K562 (cell line): Measurements from ENCODE around the gene ENO3. TPM values are rescaled to one million over a fixed set of nuclear protein-coding genes. Genes with fewer than 3 reads are reported as not detected.

ENCODE experiments used
- ARNT ChIP-seq, 2 experiments: fragments of 450-650 bp; IDR thresholded peaks; 2 replicates each; pipeline ENCODE4 v1.6.1; 2016; ENCODE audit warnings: mild to moderate bottlenecking in 1 of 2
- CBX1 ChIP-seq: sonication (generic); IDR thresholded peaks from 2 replicates; pipeline ENCODE4 v1.6.1; 2016; ENCODE audit warnings: antibody characterized with exemption, low read depth, mild to moderate bottlenecking
- CCAR2 ChIP-seq: fragments of 200-400 bp; formaldehyde crosslinking; IDR thresholded peaks from 2 replicates; pipeline ENCODE4 v1.6.1; 2017; ENCODE audit warnings: mild to moderate bottlenecking, low read depth, low read length
- CEBPB ChIP-seq: fragments of 450-650 bp; IDR thresholded peaks from 2 replicates; pipeline ENCODE4 v1.6.1; 2016; ENCODE audit warnings: missing genetic modification characterization, missing compliant biosample characterization
- CHCHD3 ChIP-seq: fragments of 250-450 bp; sonication (Bioruptor Pico); IDR thresholded peaks from 2 replicates; pipeline ENCODE4 v2.1.2; 2022; ENCODE audit warnings: mild to moderate bottlenecking
- CREM ChIP-seq: IDR thresholded peaks from 2 replicates; pipeline ENCODE4 v1.6.1; 2014; ENCODE audit warnings: antibody characterized with exemption, low read depth
- CSDE1 ChIP-seq, 2 experiments: fragments of 450-650 bp; IDR thresholded peaks; 2 replicates each; pipeline ENCODE4 v1.6.1; 2016; ENCODE audit warnings: mild to moderate bottlenecking in 1 of 2
- GABPB2 ChIP-seq: fragments of 250-450 bp; sonication (Bioruptor Pico); conservative IDR thresholded peaks from 2 replicates; pipeline ENCODE4 v1.5.1; 2021; ENCODE audit warnings: mild to moderate bottlenecking
- HDAC2 ChIP-seq: fragments of 450-650 bp; IDR thresholded peaks from 2 replicates; pipeline ENCODE4 v1.6.1; 2016; ENCODE audit warnings: mild to moderate bottlenecking
- KDM1A ChIP-seq, 2 experiments: fragments of 450-650 bp; IDR thresholded peaks; 2 replicates each; pipeline ENCODE4 v1.6.1; 2016; ENCODE audit warnings: mild to moderate bottlenecking in 2 of 2
- MTA2 ChIP-seq: fragments of 450-650 bp; IDR thresholded peaks from 2 replicates; pipeline ENCODE4 v1.6.1; 2016; ENCODE audit warnings: low read depth
- OTX1 ChIP-seq: fragments of 450-650 bp; formaldehyde crosslinking; IDR thresholded peaks from 2 replicates; pipeline ENCODE4 v1.4.0; 2022; ENCODE audit warnings: mild to moderate bottlenecking
- PML ChIP-seq: IDR thresholded peaks from 2 replicates; pipeline ENCODE4 v1.6.1; 2012; ENCODE audit warnings: low read length, inconsistent platforms
- SRSF7 ChIP-seq: fragments of 200-400 bp; formaldehyde crosslinking; optimal IDR thresholded peaks from 2 replicates; pipeline ENCODE3; 2017; ENCODE audit warnings: mild to moderate bottlenecking, low read depth, low read length
- VEZF1 ChIP-seq: fragments of 200-800 bp; sonication (Bioruptor generic); IDR thresholded peaks from 2 replicates; pipeline ENCODE4 v1.6.1; 2017; ENCODE audit warnings: missing genetic modification characterization, missing compliant biosample characterization
- ZBTB26 ChIP-seq: fragments of 450-650 bp; formaldehyde crosslinking; IDR thresholded peaks from 2 replicates; pipeline ENCODE4 v1.4.0; 2022; ENCODE audit warnings: missing genetic modification characterization
- ZC3H8 ChIP-seq: fragments of 450-650 bp; IDR thresholded peaks from 2 replicates; pipeline ENCODE4 v1.6.1; 2017
- ZNF318 ChIP-seq, 2 experiments: fragments of 450-650 bp; IDR thresholded peaks; 2 replicates each; pipeline ENCODE4 v1.6.1; 2016; ENCODE audit warnings: mild to moderate bottlenecking in 2 of 2, borderline replicate concordance in 1 of 2, low read depth in 1 of 2, moderate library complexity in 1 of 2
- ZSCAN29 ChIP-seq: fragments of 450-650 bp; IDR thresholded peaks from 2 replicates; pipeline ENCODE4 v1.6.1; 2017
- polyA plus RNA-seq, 8 experiments: library from polyadenylated mRNA; depleted of rRNA in 4 of 8; stranded (reverse) in 5 of 8; unstranded in 3 of 8; fragments of >200 nt; fragmentation: Nextera tagmentation in 2 of 8; fragmentation: Illumina TruSeq in 1 of 8; extraction: Ambion mirVana in 2 of 8; extraction: Trizol in 1 of 8; gene quantifications; 2 replicates each; pipeline versions ENCODE4 v1.2.1 to v1.2.3, GENCODE V29; 2011 to 2014; ENCODE audit warnings: inconsistent platforms in 1 of 8, missing spikeins in 1 of 8
- total RNA-seq, 7 experiments: library from RNA; depleted of rRNA in 6 of 7; stranded (reverse); fragments of >200 nt in 6 of 7; fragmentation: Illumina TruSeq in 2 of 7; extraction: Trizol in 2 of 7; gene quantifications; 2 replicates each; pipeline versions ENCODE4 v1.2.1 to v1.2.3, GENCODE V29; 2011 to 2021; ENCODE audit warnings: low replicate concordance in 1 of 7

The ENO3 gene
- total and polyA plus RNA-seq, 9 of the 15 experiments (the other 6 are each of a cell fraction or from before 2014, with no cell fraction given), result 5.7 to 17.2 (median 9.9) TPM

- TF ChIP-seq VEZF1 (CRISPR knock-in tag) (peak; percentile 85), GABPB2 (no peak), PML (0 out of 2 replicates have a peak, but pooled peaks have one; percentile 43), KDM1A (IDR thresholded peaks at IDR 0.05) (no peak), CCAR2 (no peak), CEBPB (tag) (peak; percentile 94), ZSCAN29 (no peak), MTA2 (peak; percentile 29; the same call in 1 of the 2 replicates), CSDE1 (IDR thresholded peaks at IDR 0.05) (no peak), ZBTB26 (CRISPR knock-in tag) (0 out of 2 replicates have a peak, but pooled peaks have one; percentile 16), CHCHD3 (CRISPR knock-in tag) (no peak), CREM (0 out of 2 replicates have a peak, but pooled peaks have one; percentile 24), OTX1 (CRISPR knock-in tag) (peak; percentile 62; the same call in 1 of the 2 replicates), ZC3H8 (no peak), HDAC2 (peak; percentile 52; the same call in 1 of the 2 replicates), SRSF7 (no peak), ZNF318 (IDR thresholded peaks at IDR 0.05; ENCODE audit: borderline replicate concordance in 1 of 2, low read depth in 1 of 2) (no peak), ARNT (IDR thresholded peaks at IDR 0.05) (peak in 1 of 2 experiments; percentile 81; a peak in 1 of 4 replicates), CBX1 (peak; percentile 66; the same call in 1 of the 2 replicates)
Measured at GRCh38 chr17:4948166-4948930, 2.6 kb upstream of the ENO3 start, which contains the start of gene PFN1 (continued).
